GM18520 (cell line): Measurements from ENCODE around the gene MEF2C.
A peak's percentile ranks its signal among the peaks of the same experiment; 100 is the strongest.

Source experiments
- ATAC-seq: cut with Tn5 transposase; IDR thresholded peaks from one replicate; pipeline ENCODE4 v1.9.1; 2021; ENCODE audit not compliant: unreplicated experiment

Gene MEF2C

GRCh38 chr5:88769165-88769564 lies 113.8 kb downstream of the MEF2C start:
- ATAC-seq = no peak

GRCh38 chr5:88768411-88768810 lies 114.6 kb downstream of the MEF2C start:
- no peak for ATAC-seq

GRCh38 chr5:88765798-88766197 lies 117.2 kb downstream of the MEF2C start:
- no peak for ATAC-seq

GRCh38 chr5:88765171-88765570 lies 117.8 kb downstream of the MEF2C start:
- no peak for ATAC-seq

- ATAC-seq = no peak
Measured at GRCh38 chr5:88761939-88762338, 121.0 kb downstream of the MEF2C start.

- ATAC-seq = peak; percentile 49
Measured at GRCh38 chr5:88761269-88761850, 121.6 kb downstream of the MEF2C start.

- ATAC-seq = no peak
Measured at GRCh38 chr5:88760527-88760926, 122.5 kb downstream of the MEF2C start.

- ATAC-seq = no peak
Measured at GRCh38 chr5:88758591-88758990, 124.4 kb downstream of the MEF2C start.

GRCh38 chr5:88758184-88758583 lies 124.8 kb downstream of the MEF2C start:
- no peak for ATAC-seq

GRCh38 chr5:88756953-88757352 lies 126.0 kb downstream of the MEF2C start:
- ATAC-seq = peak; percentile 38

GRCh38 chr5:88748666-88749065 lies 134.3 kb downstream of the MEF2C start:
- ATAC-seq = no peak

- ATAC-seq = peak; percentile 85
Measured at GRCh38 chr5:88746438-88746882, 136.5 kb downstream of the MEF2C start.

- ATAC-seq = no peak
Measured at GRCh38 chr5:88745093-88745696, 137.8 kb downstream of the MEF2C start.

GRCh38 chr5:88743231-88743834 lies 139.7 kb downstream of the MEF2C start:
- ATAC-seq = no peak

- no peak for ATAC-seq
Measured at GRCh38 chr5:88741964-88742363, 141.0 kb downstream of the MEF2C start.

GRCh38 chr5:88740604-88741185 lies 142.3 kb downstream of the MEF2C start:
- ATAC-seq = no peak

- ATAC-seq = no peak
Measured at GRCh38 chr5:88736494-88736893, 146.5 kb downstream of the MEF2C start.

GRCh38 chr5:88734983-88735382 lies 148.0 kb downstream of the MEF2C start:
- ATAC-seq = no peak

GRCh38 chr5:88734191-88734640 lies 148.8 kb downstream of the MEF2C start:
- peak; percentile 44 for ATAC-seq

- ATAC-seq = no peak
Measured at GRCh38 chr5:88732862-88733261, 150.1 kb downstream of the MEF2C start.

GRCh38 chr5:88732181-88732633 lies 150.8 kb downstream of the MEF2C start:
- peak; percentile 44 for ATAC-seq

GRCh38 chr5:88729829-88730182 lies 153.2 kb downstream of the MEF2C start:
- no peak for ATAC-seq
